Trophoblast cell (in vitro differentiated cells and primary cell): ENCODE data around the gene PTPRN2.

Experiments used
- DNase-seq, 2 donors: peaks; one replicate each; pipeline ENCODE4 v3.0.0-alpha.2; 2016
- H2AFZ ChIP-seq: 2 replicates; pipeline ENCODE4 v1.6.1; 2013; ENCODE audit warnings: low read length, moderate library complexity, mild to moderate bottlenecking; ENCODE audit not compliant: insufficient read depth, poor library complexity
- H2AK5ac ChIP-seq: 2 replicates; pipeline ENCODE4 v1.6.1; 2013; ENCODE audit warnings: mild to moderate bottlenecking, low read length
- H2BK120ac ChIP-seq: 2 replicates; pipeline ENCODE4 v1.6.1; 2013; ENCODE audit warnings: low read length, mild to moderate bottlenecking, moderate library complexity; ENCODE audit not compliant: insufficient read depth, poor library complexity
- H2BK12ac ChIP-seq: 2 replicates; pipeline ENCODE4 v1.6.1; 2013; ENCODE audit warnings: mild to moderate bottlenecking, low read length, moderate library complexity
- H2BK5ac ChIP-seq: 2 replicates; pipeline ENCODE4 v1.6.1; 2013; ENCODE audit warnings: low read length, low read depth, moderate library complexity, mild to moderate bottlenecking; ENCODE audit not compliant: poor library complexity
- H3K14ac ChIP-seq: 2 replicates; pipeline ENCODE4 v1.6.1; 2013; ENCODE audit warnings: mild to moderate bottlenecking, low read length
- H3K18ac ChIP-seq: 2 replicates; pipeline ENCODE4 v1.6.1; 2013; ENCODE audit warnings: mild to moderate bottlenecking, low read length
- H3K23ac ChIP-seq: 2 replicates; pipeline ENCODE4 v1.6.1; 2013; ENCODE audit warnings: low read length
- H3K27ac ChIP-seq: 2 replicates; pipeline ENCODE4 v1.5.1; 2013; ENCODE audit warnings: low read depth, mild to moderate bottlenecking, inconsistent platforms, low read length, moderate library complexity
- H3K27me3 ChIP-seq: 2 replicates; pipeline ENCODE4 v1.6.1; 2013; ENCODE audit warnings: inconsistent platforms, mild to moderate bottlenecking, low read length, moderate library complexity; ENCODE audit not compliant: insufficient read depth
- H3K36me3 ChIP-seq, 2 experiments: 1 replicate in 1 of 2; 2 replicates in 1 of 2; pipeline ENCODE4 v1.6.1; 2013; ENCODE audit warnings: low read length in 2 of 2, mild to moderate bottlenecking in 2 of 2, moderate library complexity in 1 of 2; ENCODE audit not compliant: insufficient read depth in 2 of 2, control insufficient read depth in 1 of 2
- H3K4ac ChIP-seq: 2 replicates; pipeline ENCODE4 v1.6.1; 2013; ENCODE audit warnings: low read depth, mild to moderate bottlenecking, low read length, moderate library complexity
- H3K4me1 ChIP-seq, 2 experiments: 1 replicate in 1 of 2; 2 replicates in 1 of 2; pipeline ENCODE4 v1.6.1; 2013; ENCODE audit warnings: low read length in 2 of 2, mild to moderate bottlenecking in 2 of 2, moderate library complexity in 1 of 2; ENCODE audit not compliant: insufficient read depth in 2 of 2, control insufficient read depth in 1 of 2
- H3K4me2 ChIP-seq: 2 replicates; pipeline ENCODE4 v1.6.1; 2013; ENCODE audit warnings: inconsistent platforms, mild to moderate bottlenecking, low read length, moderate library complexity
- H3K4me3 ChIP-seq: 2 replicates; pipeline ENCODE4 v1.5.1; 2013; ENCODE audit warnings: mild to moderate bottlenecking, low read depth, low read length, inconsistent platforms
- H3K79me1 ChIP-seq: one replicate; pipeline ENCODE4 v1.6.1; 2013; ENCODE audit warnings: low read length
- H3K79me2 ChIP-seq: 2 replicates; pipeline ENCODE4 v1.6.1; 2013; ENCODE audit warnings: low read length, mild to moderate bottlenecking; ENCODE audit not compliant: control insufficient read depth, insufficient read depth, poor library complexity
- H3K9ac ChIP-seq: 2 replicates; pipeline ENCODE4 v1.6.1; 2013; ENCODE audit warnings: mild to moderate bottlenecking, low read length
- H3K9me3 ChIP-seq: 2 replicates; pipeline ENCODE4 v1.6.1; 2013; ENCODE audit warnings: low read depth, mild to moderate bottlenecking, control low read depth, inconsistent platforms, low read length; ENCODE audit not compliant: insufficient read depth
- H4K12ac ChIP-seq: 2 replicates; pipeline ENCODE4 v1.6.1; 2013; ENCODE audit warnings: low read depth, mild to moderate bottlenecking, low read length, moderate library complexity
- H4K8ac ChIP-seq: 2 replicates; pipeline ENCODE4 v1.6.1; 2013; ENCODE audit warnings: low read depth, mild to moderate bottlenecking, low read length, moderate library complexity
- H4K91ac ChIP-seq: one replicate; pipeline ENCODE4 v1.6.1; 2013; ENCODE audit warnings: low read depth, mild to moderate bottlenecking, low read length, moderate library complexity
- WGBS: extraction: QIAGEN DNeasy Blood & Tissue Kit; methylation state at CpG from one replicate; pipeline ENCODE4 v1.1.7; 2013; ENCODE audit warnings: missing lambda C conversion rate; ENCODE audit not compliant: insufficient read length, insufficient coverage; ENCODE audit errors: extremely low coverage; 5-methylcytosine and 5-hydroxymethylcytosine counted together

PTPRN2 gene

GRCh38 chr7:157587805-157588560 is 999.6 kb downstream of the PTPRN2 start:
- no peaks in the 10 kb centered on the region for H3K79me1 ChIP-seq
- H2AK5ac ChIP-seq, result no peak overlapping the region
- no peaks in the 10 kb centered on the region for H3K4me1 ChIP-seq
- H4K12ac ChIP-seq, result no peak overlapping the region
- no peak overlapping the region for H2BK120ac ChIP-seq
- no peak overlapping the region for H3K27ac ChIP-seq
- H3K9me3 ChIP-seq, result peaks cover 14% of the 10 kb centered on the region
- no peak overlapping the region for H3K14ac ChIP-seq
- H3K23ac ChIP-seq, result no peak overlapping the region
- H3K79me2 ChIP-seq, result no peaks in the 10 kb centered on the region
- no peak overlapping the region for H2BK5ac ChIP-seq
- no peak overlapping the region for H3K18ac ChIP-seq
- no peaks in the 10 kb centered on the region for H3K36me3 ChIP-seq
- H4K8ac ChIP-seq, result no peak overlapping the region
- peaks cover 2% of the 10 kb centered on the region for H3K27me3 ChIP-seq
- H3K4ac ChIP-seq, result no peak overlapping the region
- H4K91ac ChIP-seq, result no peak overlapping the region
- no peak overlapping the region for H3K4me2 ChIP-seq
- H2AFZ ChIP-seq, result no peak overlapping the region
- no peak overlapping the region for H3K9ac ChIP-seq
- no CpG with 5 or more reads among the region's 34 CpGs for WGBS
- H3K4me3 ChIP-seq, result no peak overlapping the region
- DNase-seq, result no peak
- H2BK12ac ChIP-seq, result no peak overlapping the region

- Histone ChIP-seq H3K36me3 (no peaks in the 10 kb centered on the region), H3K27ac (no peak overlapping the region), H4K91ac (no peak overlapping the region), H3K79me1 (no peaks in the 10 kb centered on the region), H3K23ac (no peak overlapping the region), H3K4ac (no peak overlapping the region), H3K27me3 (peaks cover 2% of the 10 kb centered on the region), H2AFZ (no peak overlapping the region), H4K12ac (no peak overlapping the region), H3K4me1 (no peaks in the 10 kb centered on the region), H2BK120ac (no peak overlapping the region), H3K4me2 (no peak overlapping the region), H2BK12ac (no peak overlapping the region), H2BK5ac (no peak overlapping the region), H3K18ac (no peak overlapping the region), H3K14ac (no peak overlapping the region), H2AK5ac (no peak overlapping the region), H4K8ac (no peak overlapping the region), H3K4me3 (no peak overlapping the region), H3K79me2 (no peaks in the 10 kb centered on the region), H3K9me3 (peaks cover 9% of the 10 kb centered on the region), H3K9ac (no peak overlapping the region)
- DNase-seq, result no peak
- WGBS, result no CpG with 5 or more reads among the region's 12 CpGs
These were observed 1000.4 kb downstream of the PTPRN2 start for GRCh38 chr7:157587051-157587804.

DNA sequence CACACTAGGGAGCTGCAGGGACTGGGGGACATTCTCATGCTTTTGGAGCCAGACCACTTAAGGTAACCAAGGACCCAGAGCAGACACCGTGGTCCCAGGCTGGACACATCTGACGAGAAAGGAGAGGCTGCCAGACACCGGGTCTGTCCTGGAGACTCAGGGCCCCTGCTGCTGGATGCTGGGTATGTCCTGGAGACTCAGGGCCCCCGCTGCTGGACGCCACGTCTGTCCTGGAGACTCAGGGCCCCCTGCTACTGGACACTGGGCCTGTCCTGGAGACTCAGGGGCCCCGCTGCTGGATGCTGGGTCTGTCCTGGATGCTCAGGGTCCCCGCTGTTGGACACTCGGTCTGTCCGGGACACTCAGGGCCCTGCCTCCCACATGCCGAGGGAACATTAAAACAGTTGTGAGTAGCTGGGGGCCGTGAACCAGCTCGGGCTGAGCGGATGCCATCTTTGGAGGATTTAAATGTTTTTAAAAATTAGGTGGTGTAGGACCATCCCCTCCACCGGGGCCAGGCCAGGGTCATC is 1001.1 kb downstream of the PTPRN2 start:
- no peak overlapping the region for H4K12ac ChIP-seq
- no peak overlapping the region for H3K27ac ChIP-seq
- no CpG with 5 or more reads among the region's 15 CpGs for WGBS
- no peak overlapping the region for H2AFZ ChIP-seq
- no peak overlapping the region for H4K91ac ChIP-seq
- no peak overlapping the region for H3K23ac ChIP-seq
- H3K79me2 ChIP-seq, result no peaks in the 10 kb centered on the region
- no peaks in the 10 kb centered on the region for H3K4me1 ChIP-seq
- no peak overlapping the region for H3K4ac ChIP-seq
- peaks cover 2% of the 10 kb centered on the region for H3K27me3 ChIP-seq
- no peak overlapping the region for H3K18ac ChIP-seq
- H2BK5ac ChIP-seq, result no peak overlapping the region
- DNase-seq, result no peak
- H3K79me1 ChIP-seq, result no peaks in the 10 kb centered on the region
- no peak overlapping the region for H4K8ac ChIP-seq
- peaks cover 8% of the 10 kb centered on the region for H3K9me3 ChIP-seq
- H3K36me3 ChIP-seq, result no peaks in the 10 kb centered on the region
- H2BK12ac ChIP-seq, result no peak overlapping the region
- H2BK120ac ChIP-seq, result no peak overlapping the region
- H3K4me3 ChIP-seq, result no peak overlapping the region
- H3K4me2 ChIP-seq, result no peak overlapping the region
- no peak overlapping the region for H3K14ac ChIP-seq
- no peak overlapping the region for H3K9ac ChIP-seq
- no peak overlapping the region for H2AK5ac ChIP-seq

GRCh38 chr7:157585113-157585861 is 1002.3 kb downstream of the PTPRN2 start:
- Histone ChIP-seq H3K14ac (no peak overlapping the region), H2BK12ac (no peak overlapping the region), H3K4me2 (no peak overlapping the region), H3K4me3 (no peak overlapping the region), H3K36me3 (no peaks in the 10 kb centered on the region), H3K4ac (no peak overlapping the region), H3K9ac (no peak overlapping the region), H2BK120ac (no peak overlapping the region), H4K91ac (no peak overlapping the region), H3K79me1 (no peaks in the 10 kb centered on the region), H3K4me1 (no peaks in the 10 kb centered on the region), H3K18ac (no peak overlapping the region), H4K8ac (no peak overlapping the region), H3K27me3 (peaks cover 2% of the 10 kb centered on the region), H2AFZ (no peak overlapping the region), H3K9me3 (peaks cover 8% of the 10 kb centered on the region), H3K27ac (no peak overlapping the region), H3K23ac (no peak overlapping the region), H2BK5ac (no peak overlapping the region), H3K79me2 (no peaks in the 10 kb centered on the region), H2AK5ac (no peak overlapping the region), H4K12ac (no peak overlapping the region)
- no peak for DNase-seq
- no CpG with 5 or more reads among the region's 21 CpGs for WGBS
